Body of pancreas (tissue), 4 donors: Measurements from ENCODE around the gene DGKQ.

ENCODE experiments used
- CTCF ChIP-seq, 7 experiments: fragments of 450-650 bp in 4 of 7; fragments of 200-600 bp in 3 of 7; sonication (generic) in 3 of 7; IDR thresholded peaks; one replicate each; pipeline ENCODE4 v1.5.1; 2016 to 2019; ENCODE audit warnings: antibody characterized with exemption in 7 of 7
- POLR2A ChIP-seq, 3 donors: fragments of 450-650 bp; IDR thresholded peaks; one replicate each; pipeline ENCODE4 v1.6.1; 2016; ENCODE audit warnings: antibody characterized with exemption in 3 of 3, mild to moderate bottlenecking in 2 of 3

- TF ChIP-seq CTCF (IDR thresholded peaks at IDR 0.05) (peak in 4 of 7 experiments; percentile 29 to 39 (median 32)), POLR2A (IDR thresholded peaks at IDR 0.05) (no peak)
Measured at GRCh38 chr4:986879-987623, 13.7 kb upstream of the DGKQ start, which contains the start of gene IDUA.
